ENCODE measurements around the gene LGR4.

DNA sequence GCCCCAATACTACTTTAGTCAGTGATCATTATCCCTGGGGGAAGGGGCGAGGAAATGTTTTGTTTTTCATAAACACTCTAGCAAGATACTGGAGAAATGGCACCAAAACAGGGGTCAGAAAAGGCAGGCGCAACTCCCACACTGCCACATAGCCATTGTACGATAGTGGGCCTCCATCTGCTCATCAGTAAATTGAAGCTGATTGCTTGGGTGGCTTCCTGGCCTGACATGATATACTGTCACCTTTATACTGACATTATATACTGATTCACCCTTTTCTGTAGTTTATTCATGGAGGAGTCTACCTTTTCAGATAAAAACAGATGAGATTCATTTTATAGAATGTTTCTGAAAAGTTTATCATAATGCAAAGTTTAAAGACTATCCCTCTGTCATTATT is 57.9 kb downstream of the LGR4 start:
- TF ChIP-seq, protein P1, sequence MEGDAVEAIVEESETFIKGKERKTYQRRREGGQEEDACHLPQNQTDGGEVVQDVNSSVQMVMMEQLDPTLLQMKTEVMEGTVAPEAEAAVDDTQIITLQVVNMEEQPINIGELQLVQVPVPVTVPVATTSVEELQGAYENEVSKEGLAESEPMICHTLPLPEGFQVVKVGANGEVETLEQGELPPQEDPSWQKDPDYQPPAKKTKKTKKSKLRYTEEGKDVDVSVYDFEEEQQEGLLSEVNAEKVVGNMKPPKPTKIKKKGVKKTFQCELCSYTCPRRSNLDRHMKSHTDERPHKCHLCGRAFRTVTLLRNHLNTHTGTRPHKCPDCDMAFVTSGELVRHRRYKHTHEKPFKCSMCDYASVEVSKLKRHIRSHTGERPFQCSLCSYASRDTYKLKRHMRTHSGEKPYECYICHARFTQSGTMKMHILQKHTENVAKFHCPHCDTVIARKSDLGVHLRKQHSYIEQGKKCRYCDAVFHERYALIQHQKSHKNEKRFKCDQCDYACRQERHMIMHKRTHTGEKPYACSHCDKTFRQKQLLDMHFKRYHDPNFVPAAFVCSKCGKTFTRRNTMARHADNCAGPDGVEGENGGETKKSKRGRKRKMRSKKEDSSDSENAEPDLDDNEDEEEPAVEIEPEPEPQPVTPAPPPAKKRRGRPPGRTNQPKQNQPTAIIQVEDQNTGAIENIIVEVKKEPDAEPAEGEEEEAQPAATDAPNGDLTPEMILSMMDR (IDR thresholded peaks at IDR 0.05), result no peak
- TF ChIP-seq POLR2A (IDR thresholded peaks at IDR 0.05), result no peak
- no peak for TF ChIP-seq EP300 (IDR thresholded peaks at IDR 0.05; ENCODE audit: low read depth)
- TF ChIP-seq POLR2AphosphoS5 (IDR thresholded peaks at IDR 0.05), result no peak
